Ureter (tissue), 1 donor: ENCODE data around the gene TTC34. TPM values are rescaled to one million over a fixed set of nuclear protein-coding genes. Genes with fewer than 3 reads are reported as not detected.
"Not testable (repeated sequence)": the region's sequence is repeated elsewhere in the genome, so short reads cannot be mapped to it uniquely, and the experiment has no call there.

Experiments used
- DNase-seq: peaks from one replicate; pipeline ENCODE4 v3.0.0-alpha.2; 2020; ENCODE audit warnings: low spot score
- total RNA-seq: library from RNA; stranded (reverse); gene quantifications from one replicate; pipeline ENCODE4 v1.2.4, GENCODE V29; 2023
- donor health status: DM: yes; HTN: yes; CAD: no.

Gene TTC34
- total RNA-seq, 1 donor from 2014 or later, result 3.0 TPM

DNA sequence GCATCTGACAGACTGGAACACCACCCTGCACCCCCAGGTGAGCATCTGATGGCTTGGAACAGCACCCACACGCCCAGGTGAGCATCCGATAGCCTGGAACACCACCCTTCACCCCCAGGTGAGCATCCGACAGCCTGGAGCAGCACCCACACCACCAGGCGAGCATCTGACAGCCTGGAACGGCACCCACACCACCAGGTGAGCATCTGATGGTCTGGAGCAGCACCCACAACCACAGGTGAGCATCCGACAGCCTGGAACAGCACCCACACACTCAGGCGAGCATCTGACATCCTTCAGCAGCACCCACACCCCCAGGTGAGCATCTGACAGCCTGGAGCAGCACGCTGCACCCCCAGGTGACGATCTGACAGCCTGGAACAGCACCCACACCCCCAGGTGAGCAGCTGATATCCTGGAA lies 118.2 kb downstream of the TTC34 start:
- peak; percentile 42 for DNase-seq

DNA sequence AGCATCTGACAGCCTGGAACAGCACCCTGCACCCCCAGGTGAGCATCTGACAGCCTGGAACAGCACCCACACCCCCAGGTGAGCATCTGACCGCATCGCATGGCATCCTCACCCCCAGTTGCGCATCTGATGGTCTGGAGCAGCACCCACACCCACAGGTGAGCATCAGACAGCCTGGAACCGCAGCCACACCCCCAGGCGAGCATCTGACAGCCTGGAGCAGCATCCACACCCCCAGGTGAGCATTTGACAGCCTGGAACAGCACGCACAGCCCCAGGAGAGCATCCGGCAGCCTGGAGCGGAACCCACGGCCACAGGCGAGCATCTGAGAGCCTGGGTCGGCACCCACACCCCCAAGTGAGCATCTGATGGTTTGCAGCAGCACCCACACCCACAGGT lies 118.6 kb downstream of the TTC34 start:
- not testable (repeated sequence) for DNase-seq

DNA sequence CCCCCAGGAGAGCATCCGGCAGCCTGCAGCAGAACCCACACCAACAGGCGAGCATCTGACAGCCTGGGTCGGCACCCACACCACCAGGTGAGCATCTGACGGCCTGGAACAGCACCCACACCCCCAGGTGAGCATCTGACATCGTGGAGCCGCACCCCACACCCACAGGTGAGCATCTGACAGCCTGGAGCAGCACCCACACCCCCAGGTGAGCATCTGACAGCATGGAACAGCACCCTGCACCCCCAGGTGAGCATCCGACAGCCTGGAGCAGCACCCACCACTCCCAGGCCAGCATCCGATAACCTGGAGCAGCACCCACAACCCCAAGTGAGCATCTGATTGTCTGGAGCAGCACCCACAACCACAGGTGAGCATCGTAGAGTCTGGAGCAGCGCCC lies 124.8 kb downstream of the TTC34 start:
- not testable (repeated sequence) for DNase-seq

DNA sequence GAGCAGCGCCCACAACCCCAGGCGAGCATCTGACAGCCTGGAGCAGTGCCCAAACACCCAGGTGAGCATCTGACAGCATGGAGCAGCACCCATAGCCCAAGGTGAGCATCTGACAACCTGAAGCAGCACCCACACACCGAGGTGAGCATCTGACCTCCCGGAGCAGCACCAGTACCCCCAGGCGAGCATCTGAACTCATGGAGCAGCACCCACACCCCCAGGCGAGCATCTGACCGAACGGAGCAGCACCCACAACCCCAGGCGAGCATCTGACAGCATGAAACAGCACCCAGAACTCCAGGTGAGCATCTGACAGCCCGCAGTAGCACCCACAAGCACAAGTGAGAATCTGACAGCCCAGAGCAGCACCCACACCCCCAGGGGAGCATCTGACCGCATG lies 129.8 kb downstream of the TTC34 start:
- peak; percentile 40 for DNase-seq

DNA sequence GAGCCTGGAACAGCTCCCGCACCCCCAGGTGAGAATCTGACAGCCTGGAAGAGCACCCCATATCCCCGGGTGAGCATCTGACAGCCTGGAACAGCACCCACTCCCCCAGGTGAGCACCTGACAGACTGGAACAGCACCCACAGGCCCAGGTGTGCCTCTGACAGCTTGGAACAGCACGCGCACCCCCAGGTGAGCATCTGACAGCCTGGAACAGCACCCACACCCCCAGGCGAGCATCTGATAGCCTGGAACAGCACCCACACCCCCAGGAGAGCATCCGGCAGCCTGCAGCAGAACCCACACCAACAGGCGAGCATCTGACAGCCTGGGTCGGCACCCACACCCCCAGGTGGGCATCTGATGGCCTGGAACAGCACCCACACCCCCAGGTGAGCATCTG lies 141.7 kb downstream of the TTC34 start:
- peak; percentile 29 for DNase-seq

DNA sequence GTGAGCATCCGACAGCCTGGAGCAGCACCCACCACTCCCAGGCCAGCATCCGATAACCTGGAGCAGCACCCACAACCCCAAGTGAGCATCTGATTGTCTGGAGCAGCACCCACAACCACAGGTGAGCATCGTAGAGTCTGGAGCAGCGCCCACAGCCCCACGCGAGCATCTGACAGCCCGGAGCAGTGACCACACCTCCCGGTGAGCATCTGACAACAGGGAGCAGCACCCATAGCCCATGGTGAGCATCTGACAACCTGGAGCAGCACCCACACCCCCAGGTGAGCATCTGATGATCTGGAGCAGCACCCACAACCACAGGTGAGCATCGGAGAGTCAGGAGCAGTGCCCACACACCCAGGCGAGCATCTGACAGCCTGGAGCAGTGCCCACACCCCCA lies 143.6 kb downstream of the TTC34 start:
- not testable (repeated sequence) for DNase-seq

DNA sequence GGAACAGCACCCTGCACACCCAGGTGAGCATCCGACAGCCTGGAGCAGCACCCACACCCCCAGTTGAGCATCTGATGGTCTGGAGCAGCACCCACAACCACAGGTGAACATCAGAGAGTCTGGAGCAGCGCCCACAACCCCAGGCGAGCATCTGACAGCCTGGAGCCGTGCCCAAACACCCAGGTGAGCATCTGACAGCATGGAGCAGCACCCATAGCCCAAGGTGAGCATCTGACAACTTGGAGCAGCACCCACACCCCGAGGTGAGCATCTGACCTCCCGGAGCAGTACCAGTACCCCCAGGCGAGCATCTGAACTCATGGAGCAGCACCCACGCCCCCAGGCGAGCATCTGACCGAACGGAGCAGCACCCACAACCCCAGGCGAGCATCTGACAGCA lies 144.4 kb downstream of the TTC34 start:
- DNase-seq, result peak; percentile 15

DNA sequence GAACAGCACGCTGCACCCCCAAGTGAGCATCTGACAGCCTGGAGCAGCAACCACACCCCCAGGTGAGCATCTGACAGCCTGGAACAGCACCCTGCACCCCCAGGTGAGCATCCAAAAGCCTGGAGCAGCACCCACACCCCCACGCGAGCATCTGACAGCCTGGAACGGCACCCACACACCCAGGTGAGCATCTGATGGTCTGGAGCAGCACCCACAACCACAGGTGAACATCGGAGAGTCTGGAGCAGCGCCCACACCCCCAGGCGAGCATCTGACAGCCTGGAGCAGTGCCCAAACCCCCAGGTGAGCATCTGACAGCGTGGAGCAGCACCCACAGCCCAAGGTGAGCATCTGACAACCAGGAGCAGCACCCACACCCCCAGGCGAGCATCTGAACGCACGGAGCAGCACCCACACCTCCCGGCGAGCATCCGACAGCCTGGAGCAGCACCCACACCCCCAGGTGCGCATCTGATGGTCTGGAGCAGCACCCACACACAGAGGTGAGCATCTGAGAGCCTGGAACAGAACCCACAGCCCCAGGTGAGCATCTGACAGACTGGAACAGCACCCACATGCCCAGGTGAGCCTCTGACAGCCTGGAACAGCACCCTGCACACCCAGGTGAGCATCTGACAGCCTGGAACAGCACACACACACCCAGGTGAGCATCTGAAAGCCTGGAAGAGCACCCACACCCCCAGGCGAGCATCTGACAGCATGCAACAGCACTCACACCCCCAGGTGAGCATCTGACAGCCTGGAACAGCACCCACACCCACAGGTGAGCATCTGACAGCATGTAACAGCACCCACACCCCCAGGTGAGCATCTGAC lies 145.7 kb downstream of the TTC34 start:
- peak; percentile 68 for DNase-seq

DNA sequence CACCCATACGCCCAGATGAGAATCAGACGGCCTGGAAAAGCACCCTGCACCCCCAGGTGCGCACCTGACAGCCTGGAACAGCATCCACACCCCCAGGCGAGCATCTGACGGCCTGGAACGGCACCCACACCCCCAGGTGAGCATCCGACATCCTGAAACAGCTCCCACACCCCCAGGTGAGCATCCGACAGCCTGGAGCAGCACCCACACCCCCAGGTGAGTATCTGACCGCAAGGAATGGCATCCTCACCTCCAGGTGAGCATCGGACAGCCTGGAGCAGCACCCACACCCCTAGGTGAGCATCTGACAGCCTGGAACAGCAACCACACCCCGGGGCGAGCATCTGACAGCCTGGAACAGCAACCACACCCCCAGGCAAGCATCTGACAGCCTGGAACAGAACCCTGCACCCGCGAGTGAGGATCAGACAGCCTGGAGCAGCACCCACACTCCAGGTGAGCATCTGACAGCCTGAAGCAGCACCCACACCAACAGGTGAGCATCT lies 147.0 kb downstream of the TTC34 start:
- peak; percentile 71 for DNase-seq

DNA sequence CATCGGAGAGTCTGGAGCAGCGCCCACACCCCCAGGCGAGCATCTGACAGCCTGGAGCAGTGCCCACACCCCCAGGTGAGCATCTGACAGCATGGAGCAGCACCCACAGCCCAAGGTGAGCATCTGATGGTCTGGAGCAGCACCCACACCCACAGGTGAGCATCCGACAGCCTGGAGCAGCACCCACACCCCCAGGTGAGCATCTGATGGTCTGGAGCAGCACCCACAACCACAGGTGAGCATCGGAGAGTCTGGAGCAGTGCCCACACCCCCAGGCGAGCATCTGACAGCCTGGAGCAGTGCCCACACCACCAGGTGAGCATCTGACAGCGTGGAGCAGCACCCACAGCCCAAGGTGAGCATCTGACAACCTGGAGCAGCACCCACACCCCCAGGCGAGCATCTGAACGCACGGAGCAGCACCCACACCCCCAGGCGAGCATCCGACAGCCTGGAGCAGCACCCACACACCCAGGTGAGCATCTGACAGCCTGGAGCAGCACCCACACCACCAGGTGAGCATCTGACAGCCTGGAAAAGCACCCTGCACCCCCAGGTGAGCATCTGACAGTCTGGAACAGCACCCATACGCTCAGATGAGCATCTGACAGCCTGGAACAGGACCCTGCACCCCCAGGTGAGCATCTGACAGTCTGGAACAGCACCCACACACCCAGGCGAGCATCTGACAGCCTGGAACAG lies 147.6 kb downstream of the TTC34 start:
- peak; percentile 87 for DNase-seq

DNA sequence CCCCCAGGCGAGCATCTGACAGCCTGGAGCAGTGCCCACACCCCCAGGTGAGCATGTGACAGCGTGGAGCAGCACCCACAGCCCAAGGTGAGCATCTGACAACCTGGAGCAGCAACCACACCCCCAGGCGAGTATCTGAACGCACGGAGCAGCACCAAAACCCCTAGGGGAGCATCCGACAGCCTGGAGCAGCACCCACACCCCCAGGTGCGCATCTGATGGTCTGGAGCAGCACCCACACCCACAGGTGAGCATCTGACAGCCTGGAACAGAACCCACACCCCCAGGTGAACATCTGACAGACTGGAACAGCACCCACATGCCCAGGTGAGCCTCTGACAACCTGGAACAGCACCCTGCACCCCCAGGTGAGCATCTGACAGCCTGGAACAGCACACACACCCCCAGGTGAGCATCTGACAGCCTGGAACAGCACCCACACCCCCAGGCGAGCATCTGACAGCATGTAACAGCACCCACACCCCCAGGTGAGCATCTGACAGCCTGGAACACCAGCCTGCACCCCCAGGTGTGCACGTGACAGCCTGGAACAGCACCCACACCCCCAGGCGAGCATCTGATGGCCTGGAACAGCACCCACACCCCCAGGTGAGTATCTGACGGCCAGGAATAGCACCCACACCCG lies 148.4 kb downstream of the TTC34 start:
- peak; percentile 75 for DNase-seq

DNA sequence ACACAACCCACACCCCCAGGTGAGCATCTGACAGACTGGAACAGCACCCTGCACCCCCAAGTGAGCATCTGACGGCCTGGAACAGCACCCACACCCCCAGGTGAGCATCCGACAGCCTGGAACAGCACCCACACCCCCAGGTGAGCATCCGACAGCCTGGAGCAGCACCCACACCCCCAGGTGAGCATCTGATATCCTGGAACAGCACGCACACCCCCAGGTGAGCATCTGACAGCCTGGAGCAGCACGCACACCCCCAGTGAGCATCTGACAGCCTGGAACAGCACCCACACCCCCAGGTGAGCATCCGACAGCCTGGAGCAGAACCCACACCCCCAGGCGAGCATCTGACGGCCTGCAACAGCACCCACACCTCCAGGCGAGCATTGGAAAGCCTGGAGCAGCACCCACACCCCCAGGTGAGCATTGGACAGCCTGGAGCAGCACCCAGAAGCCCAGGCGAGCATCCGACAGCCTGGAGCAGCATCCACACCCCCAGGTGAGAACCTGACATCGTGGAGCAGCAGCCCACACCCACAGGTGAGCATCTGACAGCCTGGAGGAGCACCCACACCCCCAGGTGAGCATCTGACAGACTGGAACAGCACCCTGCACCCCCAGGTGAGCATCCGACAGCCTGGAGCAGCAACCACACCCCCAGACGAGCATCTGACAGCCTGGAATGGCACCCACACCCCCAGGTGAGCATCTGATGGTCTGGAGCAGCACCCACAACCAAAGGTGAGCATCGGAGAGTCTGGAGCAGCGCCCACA lies 149.2 kb downstream of the TTC34 start:
- DNase-seq, result peak; percentile 60

DNA sequence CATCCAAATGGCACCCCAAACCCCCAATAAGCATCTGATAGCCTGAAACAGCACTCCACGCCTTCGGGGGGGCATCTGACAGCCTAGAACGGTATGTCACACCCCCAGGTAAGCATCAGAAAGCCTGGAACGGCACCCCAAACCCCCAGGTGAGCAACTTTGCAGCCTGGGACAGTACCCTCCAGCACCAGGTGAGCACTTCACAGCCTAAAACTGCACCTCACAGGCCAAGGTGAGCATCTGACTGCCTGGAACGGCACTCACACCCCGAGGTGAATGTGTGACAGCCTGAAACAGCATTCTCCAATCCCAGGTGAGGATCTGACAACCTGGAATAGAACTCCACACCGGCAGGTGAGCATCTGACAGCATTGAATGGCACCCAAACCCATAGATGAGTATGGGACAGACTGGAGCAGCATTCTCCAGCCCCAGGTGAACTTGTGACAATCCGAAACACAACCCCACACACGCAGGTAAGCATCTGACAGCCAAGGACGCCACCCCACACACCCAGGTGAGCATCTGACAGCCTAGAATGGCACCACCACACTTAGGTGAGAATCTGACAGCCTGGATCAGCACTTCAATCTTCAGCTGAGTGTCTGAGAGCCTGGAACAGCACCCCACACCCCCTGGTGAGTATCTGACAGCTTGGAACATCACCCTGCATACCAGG lies 150.4 kb downstream of the TTC34 start:
- DNase-seq, result peak; percentile 24

DNA sequence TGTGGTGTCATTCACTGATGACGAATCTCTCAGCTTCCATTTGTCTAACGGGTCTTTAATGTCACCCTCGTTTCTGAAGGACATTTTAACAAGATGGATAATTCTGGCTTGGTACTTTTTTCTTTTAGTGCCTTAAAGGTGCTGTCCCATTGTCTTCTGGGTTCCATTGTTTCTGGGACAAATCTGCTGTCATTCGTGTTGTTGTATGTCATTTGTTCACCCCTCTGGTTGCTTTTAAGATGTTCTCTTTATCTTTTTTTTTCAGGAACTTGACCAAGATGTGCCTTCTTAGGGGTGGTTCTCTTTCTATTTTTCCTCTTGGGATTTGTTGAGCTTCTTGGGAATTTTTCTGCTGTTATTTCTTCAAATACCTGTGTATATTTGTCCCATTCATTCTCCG lies 154.7 kb downstream of the TTC34 start:
- DNase-seq, result no peak

DNA sequence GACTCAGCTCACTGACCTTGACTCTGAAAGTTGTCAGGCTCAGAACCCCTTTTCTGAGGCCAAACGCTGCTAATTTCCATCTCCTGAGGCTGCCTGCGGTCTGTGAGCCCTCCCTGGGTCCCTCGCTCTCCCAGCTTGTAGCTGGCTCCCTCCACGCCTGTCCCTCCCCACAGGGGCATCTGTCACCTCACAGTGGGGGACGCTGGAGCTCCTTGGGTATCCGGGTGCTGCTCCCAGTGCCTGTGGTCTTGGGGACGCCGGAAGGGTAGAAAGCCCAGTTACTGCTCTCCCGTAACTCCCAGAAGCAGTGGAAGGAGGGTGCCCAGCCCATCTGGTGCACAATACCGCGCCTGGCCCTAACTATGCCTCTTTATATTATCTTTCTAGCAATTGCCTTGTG lies 155.7 kb downstream of the TTC34 start:
- no peak for DNase-seq

DNA sequence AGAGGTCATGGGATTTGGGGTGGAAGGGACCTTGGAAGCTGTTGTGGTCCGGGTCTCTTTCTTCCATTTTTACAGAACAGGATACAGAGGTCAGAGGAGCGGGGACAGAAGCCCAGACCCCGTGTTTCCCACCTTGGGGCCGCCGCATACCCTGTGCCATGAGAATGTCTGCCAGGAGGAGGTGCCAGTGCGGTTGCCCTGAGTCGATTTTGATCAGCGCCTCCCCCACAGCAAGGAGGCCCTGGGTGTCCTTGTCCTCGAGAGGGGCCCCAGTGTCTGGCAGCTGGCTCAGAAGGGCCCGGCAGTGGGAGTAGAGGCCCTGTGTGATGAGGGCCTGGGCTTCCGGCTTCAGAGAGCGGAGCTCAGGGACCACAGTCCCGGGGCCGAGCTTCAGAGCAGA lies 156.3 kb downstream of the TTC34 start:
- DNase-seq, result no peak

DNA sequence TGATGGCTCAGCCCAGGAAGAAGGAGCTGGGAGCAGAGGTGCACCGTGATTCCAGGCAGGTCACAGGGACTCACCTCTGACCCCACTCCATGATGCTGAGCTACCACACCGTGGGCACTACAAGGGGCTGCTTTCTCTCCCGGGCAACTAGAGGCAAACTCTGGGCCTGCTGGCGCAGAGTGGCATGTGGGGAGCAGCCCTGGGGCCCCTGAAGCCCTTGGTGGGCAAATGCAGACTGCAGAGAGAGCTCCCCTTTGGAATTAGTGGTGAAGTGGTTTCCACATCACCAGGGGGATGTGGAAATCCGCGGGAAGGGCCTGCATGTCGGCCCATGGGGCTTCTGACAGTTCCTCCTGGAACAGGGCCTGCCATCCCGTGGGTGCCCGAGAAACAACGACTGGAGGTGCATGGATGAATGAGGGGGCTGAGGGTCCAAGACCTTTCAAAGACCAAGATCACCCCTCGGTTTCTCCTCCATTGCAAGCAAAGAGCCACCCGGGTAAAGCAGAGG lies 156.8 kb downstream of the TTC34 start:
- no peak for DNase-seq

DNA sequence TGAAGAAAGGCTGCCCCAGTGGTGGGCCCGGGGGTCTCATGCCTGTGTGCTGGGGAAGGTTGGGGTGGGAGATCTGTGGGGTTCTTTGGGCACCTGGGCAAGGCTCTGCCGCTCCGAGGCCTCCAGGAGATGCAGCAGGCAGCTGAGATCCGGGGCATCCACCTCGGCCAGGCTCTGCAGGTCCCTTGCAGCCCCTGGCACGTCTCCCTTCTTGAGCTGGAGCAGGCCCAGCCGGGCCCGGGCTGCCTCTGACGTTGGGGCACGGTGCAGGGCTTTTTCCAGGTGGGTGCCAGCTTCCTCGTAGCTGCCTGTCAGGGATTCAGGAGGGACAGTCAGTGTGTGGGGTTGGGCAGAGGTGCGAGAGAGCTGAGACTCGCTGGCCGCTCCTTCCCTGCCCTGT lies 157.3 kb downstream of the TTC34 start:
- peak; percentile 41 for DNase-seq

DNA sequence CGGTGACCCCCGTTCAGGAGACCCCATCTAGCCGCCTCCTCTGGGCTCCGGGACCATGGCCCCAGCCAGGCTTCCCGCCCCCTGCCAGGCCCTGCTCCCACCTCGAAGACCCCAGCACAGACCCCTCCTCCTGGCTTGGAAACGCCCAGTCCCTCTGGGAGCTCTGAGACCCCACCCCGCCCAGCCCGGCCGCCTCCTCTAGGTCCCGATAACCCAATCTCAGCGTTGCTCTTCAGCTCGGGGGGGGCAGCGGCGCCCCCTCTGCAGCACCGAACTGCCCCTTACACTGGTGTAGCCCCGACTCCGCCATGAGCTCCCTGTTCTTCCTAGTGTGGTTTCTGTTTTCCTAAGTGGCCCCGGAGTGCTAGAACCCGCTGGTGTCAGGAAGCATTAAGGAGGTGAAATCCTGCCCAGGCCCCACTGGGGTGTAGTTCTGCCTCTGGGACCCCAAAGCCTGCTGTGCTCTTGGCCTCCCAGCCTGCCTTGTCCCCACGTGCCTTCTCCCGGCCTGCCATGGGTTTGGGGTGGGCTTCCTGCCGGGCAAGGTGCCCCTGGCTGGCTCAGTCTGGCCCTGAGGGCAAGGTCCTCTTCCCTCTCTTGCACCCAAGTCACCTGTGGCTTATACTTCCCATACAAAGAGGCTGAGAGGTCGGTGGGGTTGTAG lies 157.9 kb downstream of the TTC34 start:
- no peak for DNase-seq
